Inflammatory macrophage (primary cell): ENCODE data around the gene LTK.

ENCODE experiments used
- DNase-seq, 2 donors: peaks; one replicate each; pipeline ENCODE4 v3.0.0-alpha.2; 2020 to 2022
- total RNA-seq, 18 experiments: gene quantifications; one replicate each; lab custom pipeline; 2026; ENCODE audit warnings: mixed read lengths in 6 of 18, inconsistent platforms in 2 of 18; lab: John Stamatoyannopoulos, UW

LTK gene
- 0 to 0.39 (median 0.04) reads per million in 18 experiments for total RNA-seq

DNA sequence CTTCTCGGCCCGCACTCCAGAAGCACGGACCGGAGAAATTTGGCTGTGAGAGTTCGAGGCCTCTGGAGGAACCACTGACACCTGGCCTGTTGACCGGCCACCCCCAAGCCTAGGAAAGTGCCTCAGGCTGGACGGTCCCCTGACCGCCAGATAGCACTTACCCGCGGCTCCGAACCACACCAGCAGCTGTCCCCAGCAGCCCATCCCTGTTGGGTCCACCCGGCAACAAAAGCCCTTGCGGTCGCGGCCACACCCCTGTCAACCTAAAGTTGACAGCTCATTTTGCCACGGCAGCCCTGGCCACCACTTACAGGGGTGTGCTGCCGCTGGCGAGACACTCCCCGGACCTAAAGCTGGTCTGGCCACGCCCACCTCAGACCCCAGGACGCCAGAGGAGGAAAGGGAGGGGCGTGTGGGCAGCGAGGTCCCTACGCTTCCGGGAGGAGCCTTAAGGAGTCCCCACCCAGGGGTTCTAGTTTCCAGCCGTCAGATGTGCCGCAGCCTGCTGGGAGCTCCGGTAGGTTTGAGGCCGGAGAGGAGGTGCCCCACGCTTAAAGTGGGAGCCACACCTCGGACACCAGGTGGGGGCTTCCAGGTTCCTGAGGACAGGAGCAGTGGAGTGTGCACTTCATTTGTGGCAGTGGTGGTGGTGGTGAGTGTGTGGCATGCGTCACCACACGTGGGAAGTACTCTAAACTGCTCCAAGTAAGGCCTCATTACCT, at the start of gene LTK:
TSS of gene LTK (minus strand) at position 322 of the 722 bp plus-strand sequence. CDS start at position 204, 118 bp downstream.
- no peak for DNase-seq

DNA sequence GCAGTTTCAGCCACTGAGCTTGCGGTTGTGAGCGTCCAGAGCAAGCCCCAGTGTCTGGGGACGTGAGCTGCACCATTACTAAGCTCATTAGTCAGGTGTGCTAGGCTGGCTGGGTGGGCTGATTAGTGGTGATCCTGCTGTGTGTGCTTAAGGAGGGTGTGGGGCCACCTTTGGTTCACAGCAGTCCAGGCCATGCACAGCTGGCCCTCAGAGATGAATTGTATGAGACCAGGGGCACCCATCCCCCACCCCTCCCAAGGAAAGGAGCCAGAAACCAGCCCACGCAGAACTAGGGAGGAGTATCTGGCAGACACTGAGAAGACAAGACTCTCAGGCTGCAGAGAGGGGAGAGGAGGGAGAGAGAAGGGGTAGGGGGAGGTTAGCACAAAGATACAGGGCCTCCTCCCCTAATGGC, 49.2 kb upstream of the LTK start:
- DNase-seq, result no peak

GRCh38 chr15:41562244-41562643, 48.6 kb upstream of the LTK start:
- DNase-seq, result peak in 1 of 2 donors; percentile 56

DNA sequence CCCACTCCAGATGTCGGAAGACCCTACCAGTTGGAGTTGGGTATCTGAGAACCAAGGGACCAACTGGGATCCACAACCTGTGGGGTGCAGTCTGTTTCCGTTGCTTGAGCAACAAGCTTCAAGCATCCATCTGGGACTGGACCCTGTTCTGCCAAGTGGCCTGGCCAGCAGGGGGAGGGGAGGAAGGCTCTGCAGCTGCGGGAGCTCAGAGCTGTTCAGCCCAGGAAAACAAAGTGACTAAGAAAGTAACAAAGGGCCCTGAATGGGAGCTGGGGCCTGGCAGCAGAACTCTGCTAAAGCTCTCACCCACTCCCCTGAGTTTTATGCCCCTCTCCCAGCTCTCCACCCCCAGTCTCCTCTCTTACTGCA, 48.1 kb upstream of the LTK start:
- DNase-seq, result no peak

- no peak for DNase-seq
Observed at GRCh38 chr15:41561104-41561776, 47.6 kb upstream of the LTK start.

DNA sequence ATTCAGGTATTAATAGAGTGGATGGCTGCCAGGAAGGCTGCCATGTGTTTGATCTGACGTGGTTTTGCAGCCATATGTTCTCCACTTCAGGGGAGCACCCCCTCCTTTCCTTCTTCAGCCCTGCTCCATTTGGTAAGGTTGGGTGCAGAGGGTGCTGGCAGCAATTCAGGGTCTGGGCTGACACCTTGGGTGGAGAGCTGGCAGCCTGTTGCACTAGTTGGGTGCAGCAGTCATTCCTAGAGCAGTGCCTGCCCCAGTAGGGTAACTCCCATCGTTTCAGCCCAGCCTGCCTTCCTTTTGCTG, 46.9 kb upstream of the LTK start:
- DNase-seq, result no peak

- DNase-seq, result no peak
Observed at GRCh38 chr15:41559239-41559782, 45.7 kb upstream of the LTK start.

DNA sequence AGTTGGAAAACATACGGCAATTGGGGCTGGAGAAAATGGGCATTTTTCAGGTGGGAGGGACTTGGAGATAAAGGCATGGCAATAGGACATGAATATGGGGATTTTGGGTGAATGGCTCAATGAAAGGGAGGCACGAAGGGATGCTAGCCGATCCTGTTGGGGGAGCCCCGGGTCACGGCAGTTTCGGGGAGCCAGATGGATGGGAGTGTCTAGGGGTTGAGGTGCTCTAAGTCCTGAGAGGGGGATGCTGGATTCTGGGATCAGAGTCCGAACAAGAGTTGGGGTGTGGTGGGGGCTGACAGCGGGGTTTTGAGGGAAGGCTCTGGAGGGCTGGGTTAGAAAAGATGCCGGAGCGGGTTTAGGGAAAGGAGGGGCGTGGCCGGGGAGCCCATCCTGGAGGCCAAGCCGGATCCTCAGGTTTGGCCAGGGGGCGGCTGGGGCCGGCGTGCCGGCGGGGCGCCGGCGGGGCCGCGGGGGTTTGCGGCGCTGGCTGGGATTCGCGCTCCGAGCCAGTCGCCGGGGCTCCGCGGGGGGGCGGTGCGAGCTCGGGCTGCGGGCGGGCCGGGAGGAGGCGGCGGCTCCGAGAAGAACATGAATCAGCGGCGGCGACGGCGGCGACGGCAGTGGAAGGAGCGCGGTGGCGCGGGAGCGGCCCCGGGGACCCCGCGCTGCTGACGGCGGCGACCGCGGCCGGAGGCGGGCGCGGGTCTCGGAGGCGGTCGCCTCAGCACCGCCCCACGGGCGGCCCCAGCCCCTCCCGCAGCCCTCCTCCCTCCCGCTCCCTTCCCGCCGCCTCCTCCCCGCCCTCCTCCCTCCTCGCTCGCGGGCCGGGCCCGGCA, 45.0 kb upstream of the LTK start, which contains the start of gene TYRO3:
TSS of gene TYRO3 (plus strand) at position 813 of the 839 bp plus-strand sequence. CDS start 46 bp downstream, outside the sequence.
- DNase-seq, result peak in 1 of 2 donors; percentile 43

DNA sequence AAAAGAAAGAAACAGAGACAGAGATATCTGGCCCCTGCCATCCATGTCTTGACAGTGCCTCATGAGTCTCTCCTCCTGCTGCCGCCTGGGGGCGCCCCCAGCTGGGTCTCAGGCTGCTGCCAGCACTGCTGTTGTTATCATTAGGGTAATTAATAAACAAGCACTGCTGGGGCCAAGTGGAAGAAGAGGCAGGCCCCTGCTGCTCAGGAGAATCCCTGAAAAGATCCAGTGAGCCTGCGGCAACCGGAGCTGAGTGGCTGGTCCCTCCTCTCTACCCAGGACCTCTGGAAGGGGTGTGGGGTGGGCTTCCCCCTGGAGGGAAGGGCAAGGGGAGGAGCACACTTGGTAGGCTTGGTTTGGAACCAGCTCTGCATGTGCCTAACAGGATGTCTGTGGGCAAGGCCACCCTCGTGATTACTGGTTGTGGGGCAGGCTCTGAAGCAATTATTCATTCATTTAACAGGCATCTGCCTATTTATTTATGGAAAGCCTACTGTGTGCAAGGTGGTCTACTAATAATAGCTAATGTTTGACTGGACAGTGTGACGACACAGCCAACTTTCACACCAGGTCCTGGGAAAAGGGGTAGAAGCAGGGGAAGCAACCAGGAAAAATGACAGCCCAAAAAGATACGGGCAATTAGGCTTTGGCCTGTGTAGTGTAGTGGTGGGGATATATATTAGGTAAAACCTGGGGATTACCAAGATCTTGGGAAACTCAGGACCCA, 44.2 kb upstream of the LTK start:
- DNase-seq, result peak; percentile 59 to 70

GRCh38 chr15:41556677-41557076, 43.0 kb upstream of the LTK start:
- DNase-seq, result peak; percentile 34 to 52

GRCh38 chr15:41554915-41555314, 41.3 kb upstream of the LTK start:
- no peak for DNase-seq

GRCh38 chr15:41554343-41554742, 40.7 kb upstream of the LTK start:
- DNase-seq, result no peak

GRCh38 chr15:41553731-41554130, 40.1 kb upstream of the LTK start:
- DNase-seq, result no peak

DNA sequence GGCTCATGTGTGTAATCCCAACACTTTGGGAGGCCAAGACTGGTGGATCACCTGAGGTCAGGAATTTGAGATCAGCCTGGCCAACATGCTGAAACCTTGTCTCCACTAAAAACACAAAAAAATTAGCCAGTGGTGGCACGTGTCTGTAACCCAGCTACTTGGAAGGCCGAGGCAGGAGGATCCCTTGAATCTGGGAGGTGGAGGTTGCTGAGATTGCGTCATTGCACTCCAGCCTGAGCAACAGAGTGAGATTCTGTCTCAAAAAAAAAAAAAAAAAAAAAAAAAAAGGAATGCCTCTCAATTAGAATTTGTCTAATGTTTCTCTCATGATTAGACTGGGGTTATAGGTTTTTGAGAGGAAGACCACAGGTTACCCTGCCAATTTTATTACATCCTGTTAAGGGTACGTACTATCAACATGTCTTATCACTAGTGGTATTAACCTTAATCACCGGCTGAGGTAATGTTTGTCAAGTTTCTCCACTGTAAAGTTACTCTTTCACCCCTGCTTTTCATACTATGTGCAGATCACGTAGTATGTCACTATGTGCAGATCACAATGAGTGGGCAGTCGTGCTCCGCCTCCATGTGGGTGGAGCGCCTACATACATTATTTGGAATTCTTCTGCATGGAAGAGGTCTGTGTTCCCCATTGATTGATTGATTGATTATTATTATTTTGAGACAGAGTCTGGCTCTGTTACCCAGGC, 36.6 kb upstream of the LTK start:
- no peak for DNase-seq

- no peak for DNase-seq
Observed at GRCh38 chr15:41546851-41547786, 33.5 kb upstream of the LTK start.

- no peak for DNase-seq
Observed at GRCh38 chr15:41545218-41545617, 31.6 kb upstream of the LTK start.

DNA sequence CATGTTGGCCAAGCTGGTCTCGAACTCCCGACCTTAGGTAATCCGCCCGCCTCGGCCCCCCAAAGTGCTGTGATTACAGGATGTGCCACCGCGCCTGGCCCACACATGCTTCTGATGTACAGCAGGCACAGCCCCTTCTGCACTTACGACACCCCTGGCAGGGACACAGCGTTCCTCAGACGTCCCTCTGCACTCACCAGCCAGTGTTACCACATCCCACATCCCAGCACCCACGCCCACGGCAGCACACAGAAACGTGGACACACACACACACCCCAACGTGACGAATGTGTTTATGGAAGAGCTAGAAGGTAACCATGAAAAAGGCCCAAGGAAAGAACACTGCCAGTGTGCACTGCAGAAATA, 31.0 kb upstream of the LTK start:
- peak; percentile 48 to 63 for DNase-seq

GRCh38 chr15:41543521-41543870, 29.9 kb upstream of the LTK start:
- DNase-seq, result peak in 1 of 2 donors; percentile 4

DNA sequence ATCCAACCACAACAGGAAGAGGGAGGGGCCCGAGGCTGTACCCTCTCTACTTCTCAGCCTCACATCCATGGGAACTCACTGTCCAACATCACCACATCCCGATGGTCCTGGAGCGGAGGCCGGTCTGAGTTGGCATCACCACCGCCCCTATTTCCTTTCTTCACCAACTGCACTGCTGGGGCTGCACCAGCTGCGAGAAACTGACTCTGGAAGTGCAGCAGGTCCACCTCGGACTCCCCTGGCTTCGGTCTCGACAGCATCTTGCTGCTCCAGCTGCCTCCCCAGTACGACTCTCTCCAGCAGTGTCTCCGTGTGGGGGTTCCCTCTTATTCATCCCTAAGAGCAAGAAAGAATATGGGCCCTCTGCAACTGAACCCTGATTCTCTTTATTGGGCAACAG, 23.2 kb upstream of the LTK start:
- DNase-seq, result no peak

DNA sequence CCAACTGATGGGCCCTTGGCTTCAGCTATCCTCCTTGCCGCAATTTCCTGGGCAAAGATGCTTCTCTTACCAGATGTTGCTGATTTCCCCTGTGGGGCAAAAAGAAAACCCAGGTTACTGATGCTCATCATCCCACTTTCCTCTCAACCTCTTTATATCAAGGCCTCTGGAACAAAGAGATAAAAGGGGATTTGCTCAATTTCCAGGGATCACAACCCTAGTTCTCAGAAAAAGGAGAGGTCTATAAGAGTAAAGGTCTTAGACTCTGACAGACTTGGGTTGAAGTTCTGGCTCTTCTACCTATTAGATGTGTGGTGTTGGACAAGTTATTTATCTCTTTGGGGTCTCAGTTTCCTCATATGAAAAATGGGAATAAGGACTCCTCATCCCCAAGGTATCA, 21.9 kb upstream of the LTK start:
- no peak for DNase-seq
